ENCODE data around the gene LIN7B. TPM values are rescaled to one million over a fixed set of nuclear protein-coding genes. Genes with fewer than 3 reads are reported as not detected.
A peak's percentile ranks its signal among the peaks of the same experiment; 100 is the strongest.

The LIN7B gene
- total RNA-seq, 8 experiments from 2014 or later, result 2.0 to 65.1 (median 24.4) TPM

GRCh38 chr19:49102303-49102702, 11.9 kb upstream of the LIN7B start:
- Histone ChIP-seq H3K27ac (no peak overlapping the region), H3K4me1 (replicated peaks in 1 of 2) (peaks cover 23 to 24% of the 10 kb centered on the region in 2 donors), H3K4me3 (no peak overlapping the region)
- ATAC-seq (replicated peaks in 6 of 8), result no peak
- WGBS, 10 experiments, result 80 to 100% methylated on average over 2 to 3 of the region's 12 CpGs; no CpG with 5 or more reads in 8 of the 10 experiments
- in situ Hi-C loops (cut with MboI; ENCODE audit: low pct_unique_long_range_greater_than_20kb in 2 of 9, low sequenced_read_pairs in 9 of 9, unreplicated experiment in 9 of 9), result no loop called here

GRCh38 chr19:49103331-49104085, 10.7 kb upstream of the LIN7B start:
- Histone ChIP-seq H3K27ac (peak overlapping the region; percentile 93), H3K4me3 (no peak overlapping the region), H3K4me1 (replicated peaks in 1 of 2) (peaks cover 23 to 24% of the 10 kb centered on the region in 2 donors)
- peak in 4 of 8 experiments; percentile 6 to 26 (median 20) for ATAC-seq (replicated peaks in 6 of 8)
- in situ Hi-C loops (cut with MboI; ENCODE audit: low pct_unique_long_range_greater_than_20kb in 2 of 9, low sequenced_read_pairs in 9 of 9, unreplicated experiment in 9 of 9), result no loop called here
- WGBS, 10 experiments, result no CpG with 5 or more reads among the region's 33 CpGs

GRCh38 chr19:49104229-49104864, 9.8 kb upstream of the LIN7B start:
- in situ Hi-C loops (cut with MboI; ENCODE audit: low pct_unique_long_range_greater_than_20kb in 2 of 9, low sequenced_read_pairs in 9 of 9, unreplicated experiment in 9 of 9), result no loop called here
- Histone ChIP-seq H3K4me3 (no peak overlapping the region), H3K4me1 (replicated peaks in 1 of 2) (peaks cover 23 to 24% of the 10 kb centered on the region in 2 donors), H3K27ac (peak overlapping the region; percentile 93)
- peak in 5 of 8 experiments; percentile 37 to 89 (median 81) for ATAC-seq (replicated peaks in 6 of 8)
- WGBS, 10 experiments, result 0 to 100% (median 45%) methylated on average over 1 to 2 of the region's 30 CpGs; no CpG with 5 or more reads in 7 of the 10 experiments

GRCh38 chr19:49106648-49107135, 7.5 kb upstream of the LIN7B start:
- in situ Hi-C loops (cut with MboI; ENCODE audit: low pct_unique_long_range_greater_than_20kb in 2 of 9, low sequenced_read_pairs in 9 of 9, unreplicated experiment in 9 of 9), result no loop called here
- H3K4me1 ChIP-seq (replicated peaks in 1 of 2), result peaks cover 23 to 24% of the 10 kb centered on the region in 2 donors
- ATAC-seq (replicated peaks in 6 of 8), result peak in 6 of 8 experiments; percentile 11 to 72 (median 50)
- WGBS, 10 experiments, result 57 to 100% (median 74%) methylated on average over 1 to 12 of the region's 12 CpGs; no CpG with 5 or more reads in 1 of the 10 experiments
- no peak overlapping the region for H3K27ac ChIP-seq
- no peak overlapping the region for H3K4me3 ChIP-seq

- WGBS, 10 experiments, result 80 to 100% (median 96%) methylated on average over 1 to 12 of the region's 93 CpGs; no CpG with 5 or more reads in 5 of the 10 experiments
- no peak for ATAC-seq (replicated peaks in 6 of 8)
- Histone ChIP-seq H3K4me1 (replicated peaks in 1 of 2) (peaks cover 23 to 24% of the 10 kb centered on the region in 2 donors), H3K27ac (no peak overlapping the region), H3K4me3 (no peak overlapping the region)
- in situ Hi-C loops (cut with MboI; ENCODE audit: low pct_unique_long_range_greater_than_20kb in 2 of 9, low sequenced_read_pairs in 9 of 9, unreplicated experiment in 9 of 9), result no loop called here
Measured at GRCh38 chr19:49107625-49108459, 6.3 kb upstream of the LIN7B start.

GRCh38 chr19:49109051-49109450, 5.1 kb upstream of the LIN7B start:
- H3K27ac ChIP-seq, result no peak overlapping the region
- H3K4me1 ChIP-seq (replicated peaks in 1 of 2), result peaks cover 21 to 25% of the 10 kb centered on the region in 2 donors
- in situ Hi-C loops (cut with MboI; ENCODE audit: low pct_unique_long_range_greater_than_20kb in 2 of 9, low sequenced_read_pairs in 9 of 9, unreplicated experiment in 9 of 9), result no loop called here
- WGBS, 10 experiments, result 65 to 100% (median 91%) methylated on average over 1 to 4 of the region's 5 CpGs; no CpG with 5 or more reads in 3 of the 10 experiments
- ATAC-seq (replicated peaks in 6 of 8), result no peak
- H3K4me3 ChIP-seq, result no peak overlapping the region

- no peak for ATAC-seq (replicated peaks in 6 of 8)
- peaks cover 14 to 18% of the 10 kb centered on the region in 2 donors for H3K4me1 ChIP-seq (replicated peaks in 1 of 2)
- no peak overlapping the region for H3K27ac ChIP-seq
- H3K4me3 ChIP-seq, result no peak overlapping the region
- in situ Hi-C loops (cut with MboI; ENCODE audit: low pct_unique_long_range_greater_than_20kb in 2 of 9, low sequenced_read_pairs in 9 of 9, unreplicated experiment in 9 of 9), result no loop called here
- WGBS, 10 experiments, result 80 to 100% (median 91%) methylated on average over 1 to 6 of the region's 8 CpGs; no CpG with 5 or more reads in 1 of the 10 experiments
Measured at GRCh38 chr19:49109569-49110233, 4.5 kb upstream of the LIN7B start.

GRCh38 chr19:49110567-49110966, 3.6 kb upstream of the LIN7B start:
- WGBS, 10 experiments, result 0 to 79% (median 40%) methylated on average over 1 to 3 of the region's 3 CpGs; no CpG with 5 or more reads in 2 of the 10 experiments
- in situ Hi-C loops (cut with MboI; ENCODE audit: low pct_unique_long_range_greater_than_20kb in 2 of 9, low sequenced_read_pairs in 9 of 9, unreplicated experiment in 9 of 9), result no loop called here

GRCh38 chr19:49111218-49111998, 2.8 kb upstream of the LIN7B start:
- H3K27ac ChIP-seq, result no peak overlapping the region
- peaks cover 13 to 14% of the 10 kb centered on the region in 2 donors for H3K4me1 ChIP-seq (replicated peaks in 1 of 2)
- no peak overlapping the region for H3K4me3 ChIP-seq
- in situ Hi-C loops (cut with MboI; ENCODE audit: low pct_unique_long_range_greater_than_20kb in 2 of 9, low sequenced_read_pairs in 9 of 9, unreplicated experiment in 9 of 9), result no loop called here
- 72 to 100% (median 83%) methylated on average over 1 to 9 of the region's 11 CpGs for WGBS, 10 experiments
- no peak for ATAC-seq (replicated peaks in 6 of 8)

More at GRCh38 chr19:49110567-49110966, 3.6 kb upstream of the LIN7B start:
- no peak overlapping the region for H3K27ac ChIP-seq
- ATAC-seq (replicated peaks in 6 of 8), result no peak
- H3K4me1 ChIP-seq (replicated peaks in 1 of 2), result peaks cover 13 to 14% of the 10 kb centered on the region in 2 donors
- H3K4me3 ChIP-seq, result no peak overlapping the region

GRCh38 chr19:49114630-49115363, 627 bp downstream of the LIN7B start:
- WGBS, 10 experiments, result 0 to 100% (median 16%) methylated on average over 1 to 20 of the region's 68 CpGs; no CpG with 5 or more reads in 3 of the 10 experiments

GRCh38 chr19:49116544-49116943, 2.4 kb downstream of the LIN7B start:
- no peak for ATAC-seq (replicated peaks in 6 of 8)
- Histone ChIP-seq H3K27ac (no peak overlapping the region), H3K4me3 (no peak overlapping the region), H3K4me1 (replicated peaks in 1 of 2) (peaks cover 20 to 22% of the 10 kb centered on the region in 2 donors)
- in situ Hi-C loops (cut with MboI; ENCODE audit: low pct_unique_long_range_greater_than_20kb in 2 of 9, low sequenced_read_pairs in 9 of 9, unreplicated experiment in 9 of 9), result no loop called here
- 63 to 100% (median 85%) methylated on average over 1 of the region's 1 CpG; no CpG with 5 or more reads in 6 of the 10 experiments for WGBS, 10 experiments

More at GRCh38 chr19:49114630-49115363, 627 bp downstream of the LIN7B start:
- Histone ChIP-seq H3K4me1 (replicated peaks in 1 of 2) (peaks cover 20 to 22% of the 10 kb centered on the region in 2 donors), H3K27ac (peak overlapping the region; percentile 66 to 88), H3K4me3 (peak overlapping the region; percentile 57 to 98 (median 90))
- ATAC-seq (replicated peaks in 6 of 8), result peak in 5 of 8 experiments; percentile 20 to 31 (median 26)
- in situ Hi-C loops (cut with MboI; ENCODE audit: low pct_unique_long_range_greater_than_20kb in 2 of 9, low sequenced_read_pairs in 9 of 9, unreplicated experiment in 9 of 9), result no loop called here

Data from motor neuron (in vitro differentiated cells).